ENCODE data around the gene ZNF581. TPM values are rescaled to one million over a fixed set of nuclear protein-coding genes. Genes with fewer than 3 reads are reported as not detected.

ZNF581 gene
- total RNA-seq, 1 experiment from 2014 or later = 39.0 TPM

GRCh38 chr19:55605637-55606470 lies 37.6 kb upstream of the ZNF581 start, which contains the start of gene ZNF865:
ZNF865 (plus strand) TSS chr19:55605647; CDS start chr19:55613619, 7,972 bp downstream.
- TF ChIP-seq TCF7L2 (IDR thresholded peaks at IDR 0.05; ENCODE audit: low read depth, low read length) (no peak), CTCF (IDR thresholded peaks at IDR 0.05) (peak; percentile 96)
- no peaks in the 10 kb centered on the region for H3K36me3 ChIP-seq (ENCODE audit: control insufficient read depth, insufficient read depth, low read length)
- peak; percentile 68 for ATAC-seq
- ChIA-PET CTCF (interaction anchor here (0.5 to 1.6 kb wide), 6 partner anchors 12 to 89 kb away, joined by 3 to 10 read pairs (median 6); no protein-coding TSS in a partner anchor), POLR2A (interaction anchor here (0.5 to 0.6 kb wide), 2 partner anchors 19 to 27 kb away, joined by 4 to 10 read pairs; partner anchors contain the start of gene ZNF784)
- no TSS peak for BruUV-seq (replicated peaks)
- intact Hi-C loops (cut with micrococcal nuclease; ENCODE audit: unreplicated experiment) (loop anchor here (2.0 kb wide), 1 partner anchor 89 kb away; no protein-coding TSS in a partner anchor), in situ Hi-C loops (cut with HindIII; ENCODE audit: low pct_unique_long_range_greater_than_20kb, low sequenced_read_pairs) (no loop called here)
- H3K9me3 ChIP-seq (ENCODE audit: control insufficient read depth, insufficient read depth, low read depth, low read length) = no peaks in the 10 kb centered on the region
- H3K4me3 ChIP-seq (ENCODE audit: low read depth in 2 of 2, low read length in 2 of 2) = peak within 1 kb of the TSS; percentile 74 to 88
- H3K4me1 ChIP-seq (ENCODE audit: control insufficient read depth, insufficient read depth, low read length) = peaks cover 19% of the 10 kb centered on the region
- H3K27me3 ChIP-seq (ENCODE audit: control insufficient read depth, insufficient read depth, low read length) = no peaks in the 10 kb centered on the region
- H3K27ac ChIP-seq (ENCODE audit: low read length) = peak within 1 kb of the TSS; percentile 97
- DNase-seq (ENCODE audit: low read depth, low spot score) = peak; percentile 75

- peak overlapping the region; percentile 93 for H3K27ac ChIP-seq (ENCODE audit: low read length)
- H3K4me3 ChIP-seq (ENCODE audit: low read depth in 2 of 2, low read length in 2 of 2) = peak overlapping the region; percentile 74 to 88
- DNase-seq (ENCODE audit: low read depth, low spot score) (no peak), ATAC-seq (no peak)
- POLR2A ChIA-PET = interaction anchor here (0.6 kb wide), 1 partner anchor 28 kb away, joined by 4 read pairs; no protein-coding TSS in a partner anchor
- no TSS peak for BruUV-seq (replicated peaks)
- intact Hi-C loops (cut with micrococcal nuclease; ENCODE audit: unreplicated experiment) = loop anchor here (2.0 kb wide), 1 partner anchor 90 kb away; no protein-coding TSS in a partner anchor
- no peaks in the 10 kb centered on the region for H3K9me3 ChIP-seq (ENCODE audit: control insufficient read depth, insufficient read depth, low read depth, low read length)
- no peaks in the 10 kb centered on the region for H3K27me3 ChIP-seq (ENCODE audit: control insufficient read depth, insufficient read depth, low read length)
- no peaks in the 10 kb centered on the region for H3K36me3 ChIP-seq (ENCODE audit: control insufficient read depth, insufficient read depth, low read length)
- in situ Hi-C loops (cut with HindIII; ENCODE audit: low pct_unique_long_range_greater_than_20kb, low sequenced_read_pairs) = no loop called here
- peaks cover 13% of the 10 kb centered on the region for H3K4me1 ChIP-seq (ENCODE audit: control insufficient read depth, insufficient read depth, low read length)
- TF ChIP-seq SIN3A (IDR thresholded peaks at IDR 0.05; ENCODE audit: borderline replicate concordance, insufficient read depth, low read depth, low read length) (no peak), POLR2AphosphoS5 (IDR thresholded peaks at IDR 0.05; ENCODE audit: low read depth, low read length) (no peak), CTCF (IDR thresholded peaks at IDR 0.05) (no peak; the same call in 1 of the 2 replicates), TCF7L2 (IDR thresholded peaks at IDR 0.05; ENCODE audit: low read depth, low read length) (no peak)
- TF ChIP-seq, protein P1, sequence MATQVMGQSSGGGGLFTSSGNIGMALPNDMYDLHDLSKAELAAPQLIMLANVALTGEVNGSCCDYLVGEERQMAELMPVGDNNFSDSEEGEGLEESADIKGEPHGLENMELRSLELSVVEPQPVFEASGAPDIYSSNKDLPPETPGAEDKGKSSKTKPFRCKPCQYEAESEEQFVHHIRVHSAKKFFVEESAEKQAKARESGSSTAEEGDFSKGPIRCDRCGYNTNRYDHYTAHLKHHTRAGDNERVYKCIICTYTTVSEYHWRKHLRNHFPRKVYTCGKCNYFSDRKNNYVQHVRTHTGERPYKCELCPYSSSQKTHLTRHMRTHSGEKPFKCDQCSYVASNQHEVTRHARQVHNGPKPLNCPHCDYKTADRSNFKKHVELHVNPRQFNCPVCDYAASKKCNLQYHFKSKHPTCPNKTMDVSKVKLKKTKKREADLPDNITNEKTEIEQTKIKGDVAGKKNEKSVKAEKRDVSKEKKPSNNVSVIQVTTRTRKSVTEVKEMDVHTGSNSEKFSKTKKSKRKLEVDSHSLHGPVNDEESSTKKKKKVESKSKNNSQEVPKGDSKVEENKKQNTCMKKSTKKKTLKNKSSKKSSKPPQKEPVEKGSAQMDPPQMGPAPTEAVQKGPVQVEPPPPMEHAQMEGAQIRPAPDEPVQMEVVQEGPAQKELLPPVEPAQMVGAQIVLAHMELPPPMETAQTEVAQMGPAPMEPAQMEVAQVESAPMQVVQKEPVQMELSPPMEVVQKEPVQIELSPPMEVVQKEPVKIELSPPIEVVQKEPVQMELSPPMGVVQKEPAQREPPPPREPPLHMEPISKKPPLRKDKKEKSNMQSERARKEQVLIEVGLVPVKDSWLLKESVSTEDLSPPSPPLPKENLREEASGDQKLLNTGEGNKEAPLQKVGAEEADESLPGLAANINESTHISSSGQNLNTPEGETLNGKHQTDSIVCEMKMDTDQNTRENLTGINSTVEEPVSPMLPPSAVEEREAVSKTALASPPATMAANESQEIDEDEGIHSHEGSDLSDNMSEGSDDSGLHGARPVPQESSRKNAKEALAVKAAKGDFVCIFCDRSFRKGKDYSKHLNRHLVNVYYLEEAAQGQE (IDR thresholded peaks at IDR 0.05; ENCODE audit: insufficient read depth in 1 of 2, low read depth in 2 of 2, low read length in 1 of 2) = no peak
- CTCF ChIA-PET = interaction anchor here (0.5 to 1.6 kb wide), 5 partner anchors 19 to 89 kb away, joined by 3 to 10 read pairs (median 6); no protein-coding TSS in a partner anchor
Observed at GRCh38 chr19:55606471-55606787, 37.0 kb upstream of the ZNF581 start.
